Heart right ventricle (tissue), 16 donors: Measurements from ENCODE around the gene SGCE. TPM values are rescaled to one million over a fixed set of nuclear protein-coding genes. Genes with fewer than 3 reads are reported as not detected.
"Not testable (repeated sequence)": the region's sequence is repeated elsewhere in the genome, so short reads cannot be mapped to it uniquely, and the experiment has no call there.

ENCODE experiments used
- ATAC-seq, 8 donors: fragments of 200-7000 bp; cut with Tn5 transposase; one replicate each; pipeline ENCODE4 v1.9.1; 2020; ENCODE audit warnings: mild to moderate bottlenecking in 8 of 8, moderate library complexity in 8 of 8, moderate number of reproducible peaks in 1 of 8
- DNase-seq, 2 donors: peaks; one replicate each; pipeline ENCODE4 v3.0.0-alpha.2; 2020
- H3K27ac ChIP-seq, 10 donors: fragments of 200-600 bp; sonication (generic) in 2 of 10; one replicate each; pipeline versions ENCODE4 v1.5.0 to v1.8.0; 2020 to 2022; ENCODE audit warnings: mild to moderate bottlenecking in 3 of 10
- H3K27me3 ChIP-seq, 7 donors: fragments of 200-600 bp; one replicate each; pipeline ENCODE4 v1.8.0; 2021 to 2022; ENCODE audit warnings: mild to moderate bottlenecking in 2 of 7
- H3K36me3 ChIP-seq, 9 donors: fragments of 200-600 bp; sonication (generic) in 1 of 9; one replicate each; pipeline versions ENCODE4 v1.5.0 to v1.8.0; 2020 to 2022; ENCODE audit warnings: mild to moderate bottlenecking in 2 of 9
- H3K4me1 ChIP-seq, 9 donors: fragments of 200-600 bp; sonication (generic) in 1 of 9; one replicate each; pipeline versions ENCODE4 v1.5.0 to v1.8.0; 2020 to 2022; ENCODE audit warnings: mild to moderate bottlenecking in 4 of 9
- H3K4me3 ChIP-seq, 10 donors: fragments of 200-600 bp; sonication (generic) in 2 of 10; one replicate each; pipeline versions ENCODE4 v1.5.0 to v1.8.0; 2020 to 2022; ENCODE audit warnings: mild to moderate bottlenecking in 7 of 10, moderate library complexity in 2 of 10
- H3K9me3 ChIP-seq, 11 donors: fragments of 200-600 bp in 10 of 11; sonication (generic) in 2 of 11; one replicate each; pipeline versions ENCODE4 v1.5.0 to v1.8.0; 2013 to 2022; ENCODE audit warnings: mild to moderate bottlenecking in 2 of 11, control low read depth in 1 of 11, moderate library complexity in 1 of 11
- CTCF ChIP-seq, 9 donors: fragments of 200-600 bp; sonication (generic) in 2 of 9; IDR thresholded peaks; one replicate each; pipeline versions ENCODE4 v1.5.0 to v1.8.0; 2021 to 2022; ENCODE audit warnings: antibody characterized with exemption in 9 of 9, mild to moderate bottlenecking in 5 of 9, moderate library complexity in 1 of 9
- WGBS, 2 donors: extraction: QIAGEN DNeasy Blood & Tissue Kit; methylation state at CpG; one replicate each; pipeline ENCODE4 v1.1.7; 2013; ENCODE audit warnings: inconsistent platforms in 1 of 2; 5-methylcytosine and 5-hydroxymethylcytosine counted together
- intact Hi-C, 10 donors: fragments of 100-400 bp; cut with DNase I; formaldehyde crosslinking; loops; one replicate each; pipeline versions ENCODE4 v1.11.1 to v1.14.2; 2022
- long read RNA-seq, 3 donors: library from polyadenylated mRNA; unstranded; transcript quantifications; one replicate each; pipeline ENCODE4 v2.0.0, GENCODE V29; 2020 to 2021
- polyA plus RNA-seq, 2 donors: library from polyadenylated mRNA; stranded (reverse); fragments of 200-250 nt; gene quantifications; one replicate each; pipeline ENCODE4 v1.2.3, GENCODE V29; 2013
- total RNA-seq, 10 donors: library from RNA; stranded (reverse); fragmentation: NEBNext Ultra II Directional in 3 of 10; extraction: Animal tissue kit (Norgen Biotek cat#: 25700) in 3 of 10; gene quantifications; one replicate each; pipeline versions ENCODE4 v1.2.1 to v1.2.4, GENCODE V29; 2021 to 2023
- donor health status: Arrhythmogenic right ventricular cardiomyopathy.
- donor health status: ischemic (EF 13 %, LVEDD 7.1; RV severe dilation, severe dysfunction).
- donor health status: healthy with polysubstance abuse.
- donor health status: DM: no; HTN: yes; CAD: no.
- donor health status: DM: no; HTN: no; CAD: no.
- donor health status: ischemic (EF 25% LVEDD 6.9; RV normal size, moderate dysfunction).
- donor health status: ischemic (EF 25% LVEDD 5.7; RV mildly dilated, moderate dysfunction).
- donor health status: healthy.
- donor health status: DM: yes; HTN: yes; CAD: no.
- donor health status: Ischemic cardiomyopathy.
- donor health status: ischemic (EF 35%, LVEDD 5.7; RV mildly dilated, moderate dysfunction).
- donor health status: nonischemic (EF 11% LVEDD 7.7; RV severe dilation, severe dysfunction).
- donor health status: DM: yes; HTN: yes; CAD: no.
- donor health status: PGD.
- donor health status: ischemic (EF 29% LVEDD 5.4; RV normal size, mild dysfunction).
- donor health status: nonischemic (EF 23%, LVEDD 6.1; RV moderate dilation, normal function).

Gene SGCE
- total RNA-seq (10 to 100 TPM; 19.0 to 31.1 (median 21.2) TPM), polyA plus RNA-seq (10 to 100 TPM; 11.5 to 16.8 TPM)
- long read RNA-seq, donor 1, transcript SGCE-299 (11 exons, 1,614 nt): major isoform, 7 of 19 reads
- long read RNA-seq, donor 1, partial matches to known transcripts: 10 of 19 reads
- long read RNA-seq, donor 1, other reads (novel, unspliced or antisense): 1 of 19 reads
- long read RNA-seq, donor 2, transcript SGCE-299 (11 exons, 1,614 nt): major isoform, 13 of 22 reads
- long read RNA-seq, donor 2, partial matches to known transcripts: 8 of 22 reads
- long read RNA-seq, donor 2, other reads (novel, unspliced or antisense): 0 of 22 reads
- long read RNA-seq, donor 3, transcript SGCE-299 (11 exons, 1,614 nt): major isoform, 18 of 26 reads
- long read RNA-seq, donor 3, partial matches to known transcripts: 0 of 26 reads
- long read RNA-seq, donor 3, other reads (novel, unspliced or antisense): 6 of 26 reads

GRCh38 chr7:94655848-94656657 lies at the start of gene SGCE:
TSS of gene SGCE (minus strand) at chr7:94656133. CDS start at chr7:94656098, 35 bp downstream.
- intact Hi-C loops: loop anchor here (2.0 to 10.0 kb wide), 9 partner anchors 141 to 819 kb away; partner anchors contain the start of gene CASD1 (in 1 of the 10)
- Histone ChIP-seq H3K9me3 (peaks cover 0 to 3% (median 0%) of the 10 kb centered on the region in 11 donors), H3K4me3 (peak within 1 kb of the TSS; percentile 60 to 89 (median 69)), H3K27ac (peak within 1 kb of the TSS in 9 of 10 donors; percentile 58 to 83 (median 73)), H3K4me1 (peaks cover 0 to 30% (median 16%) of the 10 kb centered on the region in 9 donors), H3K27me3 (peaks cover 0 to 61% (median 28%) of the 10 kb centered on the region in 7 donors), H3K36me3 (no peaks in the 10 kb centered on the region)
- 20 to 22% methylated on average over 58 to 63 of the region's 63 CpGs for WGBS, 2 donors
- DNase-seq (peak; percentile 73 to 76), ATAC-seq (peak; percentile 73 to 85 (median 78))
- TF ChIP-seq CTCF (IDR thresholded peaks at IDR 0.05): peak; percentile 37 to 79 (median 67)

GRCh38 chr7:94705155-94706021 lies 49.5 kb upstream of the SGCE start:
- H3K36me3 ChIP-seq, H3K4me1 ChIP-seq, H3K27ac ChIP-seq, H3K4me3 ChIP-seq, ATAC-seq, H3K9me3 ChIP-seq, intact Hi-C loops, DNase-seq, H3K27me3 ChIP-seq: not testable (repeated sequence)
- WGBS, 2 donors: 96% methylated on average over 23 to 39 of the region's 39 CpGs

GRCh38 chr7:94701555-94701973 lies 45.6 kb upstream of the SGCE start:
- Histone ChIP-seq H3K4me3 (no peak overlapping the region), H3K9me3 (no peaks in the 10 kb centered on the region), H3K27ac (no peak overlapping the region), H3K4me1 (peaks cover 0 to 12% (median 0%) of the 10 kb centered on the region in 9 donors), H3K36me3 (no peaks in the 10 kb centered on the region), H3K27me3 (no peaks in the 10 kb centered on the region)
- TF ChIP-seq CTCF (IDR thresholded peaks at IDR 0.05): no peak
- 79 to 91% methylated on average over 1 of the region's 1 CpG for WGBS, 2 donors
- intact Hi-C loops: no loop called here
- no peak for ATAC-seq
- DNase-seq: no peak

- no peak overlapping the region for H3K4me3 ChIP-seq
- no peak overlapping the region for H3K27ac ChIP-seq
- intact Hi-C loops: no loop called here
- ATAC-seq (no peak), DNase-seq (no peak)
- H3K4me1 ChIP-seq: peaks cover 0 to 12% (median 0%) of the 10 kb centered on the region in 9 donors
- no peaks in the 10 kb centered on the region for H3K27me3 ChIP-seq
- no peaks in the 10 kb centered on the region for H3K9me3 ChIP-seq
- H3K36me3 ChIP-seq: no peaks in the 10 kb centered on the region
- no peak for TF ChIP-seq CTCF (IDR thresholded peaks at IDR 0.05)
These were observed 45.1 kb upstream of the SGCE start for GRCh38 chr7:94700926-94701554.
